Measurements from ENCODE around the gene PKD1. TPM values are rescaled to one million over a fixed set of nuclear protein-coding genes. Genes with fewer than 3 reads are reported as not detected.
"Not testable (repeated sequence)": the region's sequence is repeated elsewhere in the genome, so short reads cannot be mapped to it uniquely, and the experiment has no call there.

Gene PKD1
- total RNA-seq, 4 donors from 2014 or later, result 207 to 542 (median 381) TPM

DNA sequence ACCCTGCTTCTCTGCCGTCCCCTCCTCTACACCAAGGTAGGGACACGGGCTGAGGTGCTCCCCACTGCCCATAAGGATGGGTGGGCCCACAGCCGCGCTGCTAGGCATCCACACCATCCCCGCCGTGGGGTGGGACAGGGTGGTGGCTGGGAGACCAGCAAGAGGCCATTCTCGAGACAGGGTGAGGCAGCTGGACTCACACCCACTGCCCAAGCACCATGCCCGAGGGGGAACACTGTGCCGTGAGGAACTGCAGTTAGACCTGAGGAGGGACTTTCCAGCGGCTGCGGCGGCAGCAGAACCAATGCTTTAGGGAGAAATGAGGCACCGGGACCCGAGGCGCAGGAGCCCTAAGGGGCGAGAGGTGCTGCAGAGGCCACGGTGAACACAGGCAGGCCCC lies 13.3 kb downstream of the PKD1 start:
- WGBS, 2 donors, result 72 to 74% methylated on average over 13 to 16 of the region's 17 CpGs
- Histone ChIP-seq H3K27ac (peak overlapping the region; percentile 45 to 87 (median 71)), H3K4me1 (peaks cover 0 to 73% (median 48%) of the 10 kb centered on the region in 4 donors), H3K27me3 (no peaks in the 10 kb centered on the region), H3K9me3 (no peaks in the 10 kb centered on the region), H3K4me3 (no peak overlapping the region), H3K36me3 (peaks cover 0 to under 1% (median 0%) of the 10 kb centered on the region in 3 donors)
- DNase-seq (ENCODE audit: low spot score in 2 of 2), result no peak
- no peak for TF ChIP-seq POLR2A (IDR thresholded peaks at IDR 0.05)
- TF ChIP-seq, protein P1, sequence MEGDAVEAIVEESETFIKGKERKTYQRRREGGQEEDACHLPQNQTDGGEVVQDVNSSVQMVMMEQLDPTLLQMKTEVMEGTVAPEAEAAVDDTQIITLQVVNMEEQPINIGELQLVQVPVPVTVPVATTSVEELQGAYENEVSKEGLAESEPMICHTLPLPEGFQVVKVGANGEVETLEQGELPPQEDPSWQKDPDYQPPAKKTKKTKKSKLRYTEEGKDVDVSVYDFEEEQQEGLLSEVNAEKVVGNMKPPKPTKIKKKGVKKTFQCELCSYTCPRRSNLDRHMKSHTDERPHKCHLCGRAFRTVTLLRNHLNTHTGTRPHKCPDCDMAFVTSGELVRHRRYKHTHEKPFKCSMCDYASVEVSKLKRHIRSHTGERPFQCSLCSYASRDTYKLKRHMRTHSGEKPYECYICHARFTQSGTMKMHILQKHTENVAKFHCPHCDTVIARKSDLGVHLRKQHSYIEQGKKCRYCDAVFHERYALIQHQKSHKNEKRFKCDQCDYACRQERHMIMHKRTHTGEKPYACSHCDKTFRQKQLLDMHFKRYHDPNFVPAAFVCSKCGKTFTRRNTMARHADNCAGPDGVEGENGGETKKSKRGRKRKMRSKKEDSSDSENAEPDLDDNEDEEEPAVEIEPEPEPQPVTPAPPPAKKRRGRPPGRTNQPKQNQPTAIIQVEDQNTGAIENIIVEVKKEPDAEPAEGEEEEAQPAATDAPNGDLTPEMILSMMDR (IDR thresholded peaks at IDR 0.05), result no peak
- TF ChIP-seq EP300 (IDR thresholded peaks at IDR 0.05), result no peak

DNA sequence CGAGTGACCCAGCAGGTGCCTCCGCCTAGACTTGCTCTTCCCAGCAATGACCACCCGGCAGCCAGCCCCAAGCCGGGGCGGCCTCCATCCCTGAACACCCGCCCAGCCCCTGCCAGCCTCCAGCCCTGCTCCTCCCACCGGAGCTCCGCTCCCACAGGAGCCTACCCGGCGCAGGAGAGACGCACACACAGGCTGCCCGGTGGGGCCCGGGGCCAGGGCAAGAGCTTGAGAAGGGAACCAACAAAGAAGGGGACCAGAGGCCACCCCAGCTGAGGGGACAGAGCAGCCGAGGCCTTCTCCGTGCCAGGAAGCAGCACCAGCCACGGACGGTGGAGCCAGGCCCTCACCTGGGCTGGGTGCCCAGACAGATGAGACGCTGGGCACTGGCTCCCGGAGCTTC lies 13.8 kb downstream of the PKD1 start:
- Histone ChIP-seq H3K36me3 (peaks cover 0 to 6% (median 0%) of the 10 kb centered on the region in 3 donors), H3K27me3 (no peaks in the 10 kb centered on the region), H3K27ac (peak overlapping the region in 3 of 4 donors; percentile 56 to 87 (median 86)), H3K9me3 (no peaks in the 10 kb centered on the region), H3K4me1 (peaks cover 0 to 73% (median 42%) of the 10 kb centered on the region in 4 donors), H3K4me3 (no peak overlapping the region)
- no peak for DNase-seq (ENCODE audit: low spot score in 2 of 2)
- TF ChIP-seq EP300 (IDR thresholded peaks at IDR 0.05) (no peak), POLR2A (IDR thresholded peaks at IDR 0.05) (no peak)
- TF ChIP-seq, protein P1 (IDR thresholded peaks at IDR 0.05), result no peak
- WGBS, 2 donors, result 35 to 69% methylated on average over 7 to 17 of the region's 19 CpGs

DNA sequence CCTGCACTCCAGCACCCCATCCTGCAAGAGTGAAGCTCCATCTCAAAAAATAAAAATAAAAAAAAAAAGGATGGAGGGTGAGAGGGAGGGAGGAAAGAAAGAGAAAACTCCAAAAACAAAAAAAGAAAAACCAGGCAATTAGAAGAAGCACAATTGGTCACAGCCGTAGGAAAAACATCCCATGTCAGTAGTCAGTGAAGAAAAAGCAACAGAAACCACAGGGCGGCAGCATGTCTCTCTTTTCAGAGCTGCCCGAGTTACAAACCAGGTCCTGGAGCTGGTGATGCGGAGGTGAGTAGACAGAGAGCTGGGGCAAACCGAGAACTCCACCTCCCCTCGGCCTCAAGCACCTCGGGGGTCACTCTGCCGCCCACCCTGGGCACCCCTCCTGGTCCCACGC lies 14.4 kb downstream of the PKD1 start:
- not testable (repeated sequence) for H3K36me3 ChIP-seq, H3K27me3 ChIP-seq, H3K4me3 ChIP-seq, H3K9me3 ChIP-seq
- TF ChIP-seq, protein P1 (IDR thresholded peaks at IDR 0.05), result peak in 2 of 5 experiments; percentile 17 to 52
- DNase-seq (ENCODE audit: low spot score in 2 of 2), result peak; percentile 40 to 57
- WGBS, 2 donors, result 35 to 37% methylated on average over 8 to 9 of the region's 9 CpGs
- Histone ChIP-seq H3K27ac (peak overlapping the region in 3 of 4 donors; percentile 56 to 87 (median 86)), H3K4me1 (peaks cover 0 to 72% (median 37%) of the 10 kb centered on the region in 4 donors)

DNA sequence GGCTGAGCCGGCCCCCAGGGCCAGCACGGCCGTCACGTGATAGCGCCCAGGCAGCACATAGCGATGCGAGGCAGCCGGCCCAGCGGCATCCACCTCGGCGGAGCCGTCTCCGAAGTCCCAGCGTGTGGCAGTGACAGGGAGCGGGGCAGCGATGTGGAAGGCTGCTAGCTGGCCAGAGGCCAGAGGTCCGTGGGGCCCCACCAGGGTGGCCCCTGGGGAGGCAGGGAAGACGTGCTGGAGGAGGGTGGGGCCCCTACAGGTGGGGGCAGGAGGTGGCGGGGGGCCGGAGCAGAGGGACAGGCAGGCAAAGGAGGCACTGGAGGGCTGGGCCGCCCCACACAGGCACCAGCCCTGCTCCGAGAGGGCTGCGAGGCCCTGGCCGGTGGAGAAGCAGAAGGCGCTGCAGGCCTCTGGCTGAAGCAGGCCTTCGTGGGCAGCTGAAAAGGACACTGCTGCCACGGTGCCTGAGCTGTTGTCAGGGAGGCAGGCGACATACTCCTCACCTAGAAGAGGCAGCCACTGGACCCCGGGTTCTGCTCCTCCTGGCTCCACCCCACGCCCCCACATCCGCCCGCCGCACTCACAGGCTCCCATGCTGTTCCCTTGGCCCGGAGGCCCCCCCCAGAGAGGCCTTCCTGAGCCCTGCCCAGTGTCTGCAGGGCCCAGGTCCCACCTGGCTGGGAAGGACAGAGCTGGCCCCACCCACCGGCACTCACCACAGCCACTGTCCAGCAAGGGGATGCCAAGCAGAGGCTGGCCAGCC lies 17.6 kb downstream of the PKD1 start:
- H3K27ac ChIP-seq; H3K27me3 ChIP-seq; H3K4me3 ChIP-seq; H3K9me3 ChIP-seq; DNase-seq (ENCODE audit: low spot score in 2 of 2): not testable (repeated sequence)
- peaks cover 0 to 41% (median 10%) of the 10 kb centered on the region in 4 donors for H3K4me1 ChIP-seq
- peaks cover 0 to 33% (median 0%) of the 10 kb centered on the region in 3 donors for H3K36me3 ChIP-seq
- 77 to 84% methylated on average over 12 to 13 of the region's 35 CpGs for WGBS, 2 donors

DNA sequence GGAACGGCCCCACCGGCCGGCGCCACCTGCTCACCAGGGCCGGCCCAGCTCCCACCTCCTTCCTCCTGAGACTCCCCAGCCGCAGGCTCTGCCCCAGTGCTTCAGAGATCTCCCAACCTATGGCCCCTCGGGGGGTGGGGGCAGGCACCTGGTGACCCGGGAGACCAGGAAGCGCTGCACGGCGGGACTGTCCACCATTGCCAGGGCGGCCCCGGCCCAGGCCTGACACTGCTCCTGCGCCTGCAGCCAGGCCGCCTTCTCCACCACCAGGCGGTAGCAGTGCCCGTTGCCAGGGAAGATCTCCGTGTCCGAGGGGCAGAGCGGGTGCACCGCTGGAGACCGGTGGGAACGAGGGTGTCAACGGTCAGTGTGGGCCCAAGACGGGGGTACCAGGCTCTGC lies 18.4 kb downstream of the PKD1 start:
- not testable (repeated sequence) for H3K27me3 ChIP-seq; H3K4me3 ChIP-seq; DNase-seq (ENCODE audit: low spot score in 2 of 2); H3K9me3 ChIP-seq; H3K27ac ChIP-seq
- H3K36me3 ChIP-seq, result peaks cover 0 to 40% (median 0%) of the 10 kb centered on the region in 3 donors
- peaks cover 0 to 33% (median 5%) of the 10 kb centered on the region in 4 donors for H3K4me1 ChIP-seq
- 81% methylated on average over 20 of the region's 25 CpGs; no CpG with 5 or more reads in 1 of the 2 donors for WGBS, 2 donors

- not testable (repeated sequence) for H3K27me3 ChIP-seq; H3K9me3 ChIP-seq; DNase-seq (ENCODE audit: low spot score in 2 of 2); H3K27ac ChIP-seq; H3K4me3 ChIP-seq
- WGBS, 2 donors, result 73 to 81% methylated on average over 5 to 11 of the region's 24 CpGs
- peaks cover 0 to 24% (median 0%) of the 10 kb centered on the region in 4 donors for H3K4me1 ChIP-seq
- H3K36me3 ChIP-seq, result peaks cover 0 to 49% (median 0%) of the 10 kb centered on the region in 3 donors
Measured at GRCh38 chr16:2116428-2116827, 19.3 kb downstream of the PKD1 start.
